IPS DF 19.7 (cell line): ENCODE results near the gene BORCS5.
"Not testable (repeated sequence)": the region's sequence is repeated elsewhere in the genome, so short reads cannot be mapped to it uniquely, and the experiment has no call there.

Source experiments
- DNase-seq: peaks from one replicate; pipeline ENCODE4 v3.0.0-alpha.2; 2013; ENCODE audit warnings: low read depth, low spot score

BORCS5 gene

DNA sequence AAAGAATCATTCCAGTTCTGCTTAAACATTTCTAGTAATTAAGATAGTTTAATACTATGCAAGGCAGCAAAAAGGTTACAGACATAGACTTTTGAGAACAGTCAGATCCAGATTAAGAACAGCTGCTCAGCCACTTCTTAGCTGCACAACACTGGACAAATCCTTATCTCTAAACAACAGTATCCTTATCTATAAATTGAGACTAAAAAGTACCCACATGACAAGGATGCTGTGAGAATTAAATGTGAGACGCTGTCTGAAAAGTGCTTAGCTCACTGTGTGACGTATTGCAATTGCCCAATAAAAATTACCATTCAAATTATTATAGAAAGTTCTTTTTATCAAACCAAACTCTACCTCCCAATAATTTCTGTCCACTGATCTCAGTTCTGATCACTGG is 35.5 kb downstream of the BORCS5 start:
- no peak for DNase-seq

DNA sequence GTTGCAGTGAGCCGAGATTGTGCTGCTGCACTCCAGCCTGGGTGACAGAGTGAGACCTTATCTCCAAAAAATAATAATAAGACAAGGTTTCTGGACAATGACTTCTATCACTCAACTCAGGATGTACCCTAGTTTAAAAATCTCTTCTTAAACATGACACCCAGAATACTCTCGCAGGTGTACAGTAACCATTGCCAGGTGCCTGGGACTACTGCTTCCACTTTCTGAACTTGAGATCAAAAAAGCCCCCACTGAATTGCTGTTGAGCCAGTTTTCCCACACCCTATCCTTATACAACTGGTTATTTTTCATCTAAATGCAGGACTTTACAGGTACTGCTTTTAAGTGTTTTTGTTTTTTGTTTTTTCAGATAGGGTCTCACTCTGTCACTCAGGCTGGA is 36.3 kb downstream of the BORCS5 start:
- DNase-seq, result no peak

DNA sequence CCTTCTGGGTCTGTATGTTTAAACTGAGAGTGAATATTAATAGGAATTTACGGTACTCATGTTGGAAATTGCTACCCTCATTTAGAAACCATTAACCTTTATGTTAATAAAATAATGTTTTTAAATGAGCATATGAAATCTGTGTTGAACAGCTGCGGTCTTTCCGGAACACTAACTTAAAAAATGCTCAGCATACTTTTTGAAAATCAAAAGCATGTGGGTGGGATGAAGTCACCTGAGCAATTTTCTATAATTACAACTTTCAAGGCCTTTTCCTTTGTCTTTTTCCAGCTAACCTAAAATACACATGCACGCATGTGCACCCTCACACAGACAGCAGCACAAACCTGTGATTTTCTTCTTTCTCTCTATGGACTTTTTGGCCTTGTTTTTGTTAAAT is 39.8 kb downstream of the BORCS5 start:
- no peak for DNase-seq

DNA sequence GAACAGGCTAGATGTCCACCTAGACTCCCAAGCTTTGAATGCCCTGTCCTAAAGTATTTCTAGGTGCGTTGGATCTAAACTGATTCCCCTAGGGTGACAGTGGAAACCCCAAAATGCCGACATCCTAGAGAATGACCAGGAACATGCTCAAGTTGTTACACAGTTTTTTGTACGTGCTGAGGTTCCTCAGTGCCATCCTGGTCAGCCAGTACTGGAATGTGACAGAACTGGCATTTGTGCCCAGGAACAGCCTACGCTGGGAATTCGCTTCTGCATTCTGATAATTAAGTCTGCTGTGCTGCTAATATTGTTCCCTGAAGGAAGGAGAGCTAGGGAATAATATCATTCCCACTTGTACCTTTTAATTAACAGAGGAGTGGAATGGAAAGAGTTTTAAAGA is 40.3 kb downstream of the BORCS5 start:
- no peak for DNase-seq

DNA sequence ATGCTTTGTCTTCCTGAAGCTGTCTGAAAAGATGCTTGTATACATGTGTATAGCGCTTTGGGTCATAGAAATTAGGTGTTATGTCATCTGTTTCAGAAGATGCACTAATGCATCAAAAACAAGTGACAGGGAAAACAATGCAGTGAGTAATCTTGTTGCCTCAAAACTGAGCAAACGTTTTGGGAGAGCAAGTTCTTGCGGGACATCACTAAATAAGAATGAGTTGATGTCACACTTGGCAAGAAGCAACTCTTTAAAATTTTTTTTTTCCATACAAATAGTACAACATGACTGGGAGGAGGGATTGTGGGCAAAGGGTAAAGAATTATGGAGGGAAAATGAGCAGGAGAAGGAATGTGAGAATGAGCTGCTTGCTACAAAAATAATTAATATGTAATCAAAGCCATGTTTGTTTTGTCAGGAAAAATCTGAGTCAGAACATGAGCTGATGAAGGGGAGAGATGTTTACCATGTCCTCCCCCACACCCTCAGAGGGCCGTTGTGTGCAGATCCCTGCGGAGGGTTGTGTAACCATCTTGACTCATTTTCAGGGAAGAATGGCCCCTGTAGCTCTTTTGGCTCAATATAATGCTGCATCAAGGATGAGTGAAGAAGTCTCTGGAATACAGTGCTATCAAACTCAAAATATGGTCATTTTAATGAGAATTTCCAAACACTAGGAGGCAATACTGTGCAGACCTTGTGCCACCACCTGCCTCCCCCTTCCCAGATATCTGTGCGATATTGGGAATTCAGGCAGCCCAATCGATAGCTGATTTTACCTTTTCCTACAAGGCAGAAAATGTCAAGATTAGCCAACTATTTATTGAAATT is 41.4 kb downstream of the BORCS5 start:
- DNase-seq, result no peak

DNA sequence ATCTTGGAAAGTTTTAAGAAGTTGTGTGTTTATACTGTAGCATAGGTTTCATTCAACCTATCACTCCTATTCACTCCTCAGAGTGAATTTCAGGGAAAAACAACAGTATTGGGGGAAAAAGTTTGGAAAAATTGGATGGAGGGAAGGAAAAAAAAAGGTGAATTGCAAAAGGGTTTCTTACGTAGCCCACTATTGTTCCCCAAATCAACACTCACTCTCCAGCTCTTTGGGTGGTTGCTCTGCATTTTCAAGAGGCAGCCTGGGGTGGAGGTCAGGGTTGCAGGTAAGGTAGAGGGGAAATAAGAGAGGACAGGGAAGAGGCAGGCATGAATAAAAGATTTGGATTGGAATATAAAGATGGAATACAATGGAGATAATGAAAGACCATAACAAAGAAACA is 42.3 kb downstream of the BORCS5 start:
- no peak for DNase-seq

DNA sequence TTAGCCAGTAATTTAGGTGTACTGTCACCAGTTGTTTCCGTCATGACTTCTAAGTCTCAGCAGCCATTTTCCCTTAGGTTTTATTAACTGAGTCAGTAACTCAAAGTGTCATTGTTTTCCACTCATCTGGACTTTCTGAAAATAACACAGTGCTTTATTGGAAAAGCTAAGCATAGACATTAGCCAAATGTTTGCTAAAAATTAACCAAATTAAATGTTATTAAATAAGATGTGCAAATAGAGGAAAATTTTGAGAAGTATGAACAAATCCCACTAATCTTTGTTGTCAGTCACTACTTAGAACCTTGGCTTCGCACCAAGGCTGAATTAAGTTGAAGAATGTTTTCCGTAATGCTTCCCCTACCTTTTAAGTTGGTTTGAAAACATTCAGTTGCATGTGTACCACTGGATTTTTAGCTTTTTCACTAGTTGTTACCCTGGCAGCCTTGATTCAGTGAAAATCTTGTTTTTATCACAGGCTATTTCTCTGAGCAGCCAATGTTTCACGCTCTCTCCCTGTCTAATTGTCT is 43.0 kb downstream of the BORCS5 start:
- no peak for DNase-seq

DNA sequence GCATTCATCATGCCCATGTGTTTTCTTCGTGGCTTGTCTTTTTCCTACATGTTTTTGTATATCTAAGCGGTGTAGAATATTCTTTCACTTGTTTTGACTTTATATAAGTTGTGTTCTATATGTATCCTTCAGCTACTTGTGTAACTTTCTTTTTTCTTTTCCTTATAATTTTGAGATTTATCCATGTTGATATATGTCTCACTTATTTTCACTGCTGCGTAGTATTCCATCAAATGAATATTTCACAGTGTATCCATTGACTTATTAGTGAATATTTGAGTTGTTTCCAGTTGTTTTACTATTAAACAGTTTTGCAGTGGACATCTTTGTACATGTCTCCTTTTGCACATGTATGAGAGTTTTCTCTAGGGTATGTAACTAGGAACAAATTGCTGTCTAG is 43.9 kb downstream of the BORCS5 start:
- DNase-seq, result no peak

DNA sequence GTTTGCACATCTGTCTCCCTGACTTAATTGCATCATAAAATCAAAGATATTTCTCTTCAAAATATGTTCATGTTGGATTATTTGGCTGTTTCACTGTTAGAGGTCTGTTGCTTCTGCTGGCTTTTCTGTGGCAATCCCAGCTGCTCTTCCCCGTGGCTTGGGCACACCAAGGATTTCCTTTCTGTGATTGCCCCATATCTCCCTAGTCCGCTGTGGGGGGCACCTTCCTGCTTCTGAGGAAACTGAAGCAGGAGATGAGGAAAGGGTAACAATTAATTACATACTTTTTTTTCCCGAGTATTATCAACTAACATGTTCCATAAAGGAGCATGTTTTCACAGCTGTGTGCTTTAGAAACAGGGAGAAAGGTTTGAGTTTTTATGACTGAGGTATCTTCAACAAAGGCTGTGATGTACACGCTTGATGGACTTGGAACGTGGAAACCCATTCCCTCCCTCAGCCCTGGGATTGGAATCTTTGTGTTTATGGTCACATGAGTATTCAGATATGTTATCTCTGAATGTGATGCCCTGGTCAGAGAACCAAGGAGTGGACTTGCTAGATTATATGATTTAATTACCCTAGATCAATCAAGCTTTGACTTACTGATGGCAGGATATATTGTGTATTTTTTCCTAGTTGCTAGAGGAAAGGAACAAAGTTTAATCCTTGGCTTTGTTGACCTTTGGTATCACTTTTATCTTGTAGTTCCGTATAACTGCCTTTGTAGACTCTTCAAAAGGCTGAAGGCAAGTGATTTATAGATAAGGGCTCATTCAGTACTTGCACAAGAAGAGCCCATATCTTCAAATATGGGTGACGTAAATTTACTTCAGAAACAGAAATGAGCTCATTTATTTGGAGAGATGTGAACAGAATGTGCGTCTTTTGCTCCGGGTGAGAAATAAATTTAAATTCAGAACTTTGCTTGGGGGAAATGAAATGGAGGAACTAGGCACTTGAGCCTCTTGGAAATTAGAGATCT is 46.7 kb downstream of the BORCS5 start:
- DNase-seq, result no peak

DNA sequence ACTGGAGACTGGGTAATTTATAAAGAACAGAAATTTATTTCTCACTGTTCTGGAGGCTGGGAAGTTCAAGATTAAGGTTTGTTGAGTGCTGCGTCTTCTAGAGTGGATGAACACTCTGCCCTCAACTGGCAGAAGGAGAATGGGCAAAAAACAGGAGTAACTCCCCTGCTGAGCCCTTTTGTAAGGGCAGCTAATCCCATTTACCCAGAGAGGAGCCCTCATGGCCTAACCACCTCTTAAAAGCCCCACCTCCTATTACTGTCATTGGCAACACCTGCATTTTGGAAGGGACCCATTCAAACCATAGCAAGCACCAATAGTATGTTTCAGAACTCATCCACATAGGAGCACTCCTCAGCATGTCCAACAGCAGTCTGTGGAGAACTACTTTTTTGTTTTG is 47.4 kb downstream of the BORCS5 start:
- DNase-seq, result no peak

DNA sequence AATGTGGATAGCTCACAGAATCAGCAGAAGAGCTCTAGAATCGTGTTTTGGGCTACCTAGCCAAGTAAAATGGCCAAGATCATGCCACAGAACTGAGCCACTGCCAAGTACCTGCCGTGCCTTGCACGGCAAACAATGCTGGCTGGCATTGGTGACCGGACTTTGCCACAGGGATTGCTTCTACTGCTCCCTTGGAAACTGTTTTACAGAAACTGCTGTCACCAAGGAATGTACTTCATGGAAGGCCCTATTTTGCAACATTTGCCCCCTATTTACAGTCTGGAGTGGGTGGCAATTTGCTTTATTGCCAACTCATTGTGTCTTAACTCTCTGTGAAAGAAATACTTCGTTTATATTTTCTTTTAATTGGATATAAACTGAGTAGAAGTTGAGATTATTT is 49.0 kb downstream of the BORCS5 start:
- no peak for DNase-seq

DNA sequence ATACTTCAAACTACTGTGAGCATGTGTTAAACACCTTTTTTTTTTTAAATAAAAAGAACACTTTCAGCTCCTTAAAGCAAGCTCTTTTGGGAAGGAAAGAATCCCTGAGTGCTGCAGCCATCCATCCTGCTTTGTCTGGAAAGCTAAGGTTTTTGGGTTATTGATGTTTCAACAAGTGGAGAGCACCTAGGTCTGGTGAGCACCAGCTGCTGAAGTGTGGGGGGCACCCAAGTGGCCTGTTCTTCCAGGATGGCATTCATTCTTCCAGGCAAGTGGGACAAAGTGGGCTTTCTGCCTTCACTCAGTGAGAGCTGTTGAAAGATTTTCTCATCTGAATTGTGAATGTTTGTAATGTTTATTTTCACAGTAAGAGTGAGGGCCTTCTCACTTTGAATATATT is 49.9 kb downstream of the BORCS5 start:
- no peak for DNase-seq

DNA sequence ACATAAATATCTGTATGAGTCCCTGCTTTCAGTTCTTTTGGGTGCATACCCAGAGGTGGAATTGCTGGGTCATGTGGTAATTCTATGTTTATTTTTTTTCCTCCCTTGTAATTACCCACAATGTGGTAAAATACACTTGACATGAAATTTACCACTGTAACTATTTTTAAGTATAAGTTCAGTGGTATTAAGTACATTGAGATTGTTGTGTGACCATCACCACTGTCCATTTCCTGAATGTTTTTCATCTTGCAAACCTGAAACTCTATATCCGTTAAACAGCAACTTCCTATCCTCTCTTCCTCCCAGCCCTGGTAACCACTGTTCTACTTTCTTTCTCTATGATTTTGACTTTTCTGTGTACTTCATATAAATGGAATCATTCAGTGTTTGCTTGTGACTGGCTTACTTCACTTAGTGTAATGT is 51.4 kb downstream of the BORCS5 start:
- no peak for DNase-seq

DNA sequence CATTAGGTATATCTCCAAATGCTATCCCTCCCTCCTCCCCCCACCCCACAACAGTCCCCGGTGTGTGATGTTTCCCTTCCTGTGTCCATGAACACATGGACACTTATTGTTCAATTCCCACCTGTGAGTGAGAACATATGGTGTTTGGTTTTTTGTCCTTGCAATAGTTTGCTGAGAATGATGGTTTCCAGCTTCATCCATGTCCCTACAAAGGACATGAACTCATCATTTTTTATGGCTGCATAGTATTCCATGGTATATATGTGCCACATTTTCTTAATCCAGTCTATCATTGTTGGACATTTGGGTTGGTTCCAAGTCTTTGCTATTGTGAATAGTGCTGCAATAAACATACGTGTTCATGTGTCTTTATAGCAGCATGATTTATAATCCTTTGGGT is 52.5 kb downstream of the BORCS5 start:
- not testable (repeated sequence) for DNase-seq

DNA sequence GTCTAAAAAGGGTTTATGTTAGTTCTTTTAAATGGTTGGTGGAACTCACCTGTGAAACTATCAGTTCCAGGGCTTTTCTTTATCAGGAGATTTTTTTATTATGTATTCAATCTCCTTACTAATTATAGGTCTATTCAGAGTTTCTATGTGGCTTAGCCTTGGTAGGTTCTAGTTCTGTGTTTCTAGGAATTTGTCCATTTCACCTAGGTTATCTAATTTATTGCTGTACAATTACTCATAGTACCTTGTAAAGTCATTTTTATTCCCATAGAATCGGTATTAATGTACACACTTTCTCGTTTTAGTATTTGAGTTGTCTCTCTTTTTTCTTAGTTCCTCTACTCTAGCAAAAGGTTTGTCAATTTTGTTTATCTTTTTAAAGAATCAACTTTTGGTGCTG is 59.0 kb downstream of the BORCS5 start:
- no peak for DNase-seq

DNA sequence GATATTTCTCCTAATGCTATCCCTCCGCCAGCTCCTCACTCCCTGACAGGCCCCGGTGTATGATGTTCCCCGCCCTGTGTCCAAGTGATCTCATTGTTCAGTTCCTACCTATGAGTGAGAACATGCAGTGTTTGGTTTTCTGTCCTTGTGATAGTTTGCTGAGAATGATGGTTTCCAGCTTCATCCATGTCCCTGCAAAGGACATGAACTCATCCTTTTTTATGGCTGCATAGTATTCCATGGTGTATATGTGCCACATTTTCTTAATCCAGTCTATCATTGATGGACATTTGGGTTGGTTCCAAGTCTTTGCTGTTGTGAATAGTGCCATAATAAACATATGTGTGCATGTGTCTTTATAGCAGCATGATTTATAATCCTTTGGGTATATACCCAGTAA is 62.3 kb downstream of the BORCS5 start:
- not testable (repeated sequence) for DNase-seq

DNA sequence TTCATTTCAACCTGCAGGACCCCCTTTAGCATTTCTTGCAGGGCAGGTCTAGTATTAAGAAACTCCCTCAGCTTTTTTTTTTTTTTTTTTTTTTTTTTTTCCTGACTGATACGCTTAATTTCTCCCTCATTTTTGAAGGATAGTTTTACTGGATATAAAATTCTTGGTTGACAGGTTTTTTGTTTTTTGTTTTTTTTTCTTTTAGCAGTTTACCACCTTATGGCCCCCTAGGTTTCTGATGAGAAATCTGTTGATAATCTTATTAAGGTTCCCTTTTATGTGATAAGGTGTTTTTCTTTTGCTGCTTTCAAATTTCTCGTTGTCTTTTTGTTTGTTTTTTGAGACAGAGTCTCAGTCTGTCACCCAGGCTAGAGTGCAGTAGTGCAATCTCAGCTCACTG is 66.5 kb downstream of the BORCS5 start:
- DNase-seq, result no peak

DNA sequence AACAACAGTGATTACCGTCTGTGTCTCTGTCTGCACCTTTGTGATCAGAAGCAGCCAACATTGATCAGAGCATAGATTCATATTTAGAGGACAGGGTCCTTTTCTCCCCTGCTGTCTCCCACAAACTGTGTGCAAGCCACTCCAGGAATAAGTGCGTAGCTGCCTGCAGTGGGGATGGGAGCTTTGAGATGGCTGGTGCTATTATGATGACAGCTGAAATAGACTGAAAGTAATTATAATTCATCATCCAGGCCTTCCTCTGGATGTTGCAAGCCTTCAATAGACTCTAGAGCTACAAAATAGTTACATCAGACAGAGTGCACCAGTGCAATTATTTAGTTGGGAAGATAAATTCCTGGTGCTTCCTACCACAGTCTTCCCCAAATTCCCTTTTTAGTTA is 68.1 kb downstream of the BORCS5 start:
- no peak for DNase-seq

DNA sequence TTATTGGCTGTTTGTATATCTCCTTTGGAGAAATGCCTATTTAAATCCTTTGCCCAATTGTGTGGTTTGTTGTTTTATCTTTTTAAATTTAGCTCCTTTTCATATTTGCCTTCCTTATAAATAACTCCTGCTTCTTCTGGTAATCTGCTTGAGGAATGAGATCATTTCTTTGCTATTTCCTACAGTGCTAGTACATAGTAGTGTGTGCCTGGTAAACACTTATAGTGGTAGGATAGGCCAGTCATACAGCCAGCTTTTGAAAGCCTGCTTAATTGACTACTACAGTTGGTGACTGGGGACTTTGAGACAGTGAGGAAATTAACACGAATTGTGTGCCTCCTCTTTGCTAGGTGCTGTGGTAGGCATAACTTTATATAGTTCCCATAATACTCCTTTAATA is 68.7 kb downstream of the BORCS5 start:
- DNase-seq, result no peak

DNA sequence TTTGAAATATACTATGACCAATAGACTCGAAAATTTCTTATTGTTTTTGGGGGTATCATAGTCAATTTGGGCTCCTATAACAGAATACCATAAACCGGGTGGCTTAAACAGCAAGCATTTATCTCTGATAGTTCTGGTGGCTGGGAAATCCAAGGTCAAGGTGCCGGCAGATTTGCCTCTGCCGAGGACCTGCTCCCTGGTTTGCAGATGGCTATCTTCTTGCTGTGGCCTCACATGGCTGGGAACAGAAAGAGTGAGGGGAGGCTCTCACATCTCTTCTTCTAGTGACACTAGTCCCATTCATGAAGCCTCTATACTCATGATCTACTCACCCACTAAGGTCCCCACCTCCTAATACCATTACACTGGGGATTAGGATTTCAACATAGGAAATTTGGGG is 70.7 kb downstream of the BORCS5 start:
- no peak for DNase-seq

DNA sequence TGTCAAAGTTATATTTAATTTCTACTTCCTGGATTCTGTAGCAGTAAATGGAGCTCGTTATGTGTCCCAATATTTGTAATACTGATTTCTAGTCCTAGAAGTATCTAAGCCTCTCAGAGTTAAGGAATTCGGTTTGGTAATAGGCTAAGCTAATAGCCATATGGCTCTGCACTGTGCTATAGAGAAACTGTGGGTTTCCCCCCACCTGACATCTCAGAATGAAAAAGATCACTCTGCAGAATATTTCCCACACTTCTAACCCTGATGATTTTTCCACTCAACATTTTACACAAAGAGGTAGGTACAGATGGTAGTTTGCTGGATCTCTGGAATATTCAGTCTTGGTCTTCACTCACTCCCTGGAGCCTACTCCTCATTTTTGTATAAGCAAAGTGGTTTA is 71.2 kb downstream of the BORCS5 start:
- DNase-seq, result no peak

DNA sequence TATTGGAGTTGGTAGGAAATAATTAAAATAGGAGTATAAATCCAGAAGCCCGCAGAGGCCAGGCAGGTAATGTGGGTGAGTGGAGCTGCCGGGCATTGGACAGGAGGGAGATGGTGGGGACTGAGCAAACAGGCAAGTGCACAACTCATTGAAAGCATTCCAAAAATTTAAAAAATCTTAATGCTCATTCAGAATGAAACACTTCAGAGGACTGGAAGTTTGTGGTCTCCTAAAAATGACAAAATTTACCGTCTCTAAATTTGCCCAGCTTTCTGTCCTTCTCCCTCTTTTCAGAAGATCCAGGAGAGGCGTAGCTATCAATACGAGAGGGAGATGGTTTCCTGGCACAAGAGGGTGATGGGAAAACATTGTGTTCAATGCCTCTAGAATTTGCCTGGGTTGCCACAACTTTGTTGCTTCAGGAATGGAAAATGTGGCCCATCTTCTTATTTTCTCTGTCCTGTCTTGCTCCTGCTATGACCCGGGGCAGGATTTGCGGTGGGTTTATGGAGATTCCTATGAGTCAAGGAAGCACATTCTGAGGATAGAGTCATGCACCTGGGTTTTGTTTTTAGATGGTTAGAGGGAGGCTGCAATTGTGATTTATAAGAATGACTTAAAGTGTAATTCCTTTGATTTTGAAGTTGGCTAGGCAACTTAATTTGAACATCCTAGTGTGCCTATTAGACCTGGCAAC is 72.2 kb downstream of the BORCS5 start:
- no peak for DNase-seq
